ENCODE data around the gene CEACAM19. TPM values are rescaled to one million over a fixed set of nuclear protein-coding genes. Genes with fewer than 3 reads are reported as not detected.

CEACAM19 gene
- total RNA-seq, 1 experiment from 2014 or later = 67.8 TPM

GRCh38 chr19:44710483-44710882, 39.2 kb downstream of the CEACAM19 start:
- H3K27me3 Mint-ChIP-seq (ENCODE audit: unreplicated experiment) = no peaks in the 10 kb centered on the region
- TF ChIP-seq, protein P1, sequence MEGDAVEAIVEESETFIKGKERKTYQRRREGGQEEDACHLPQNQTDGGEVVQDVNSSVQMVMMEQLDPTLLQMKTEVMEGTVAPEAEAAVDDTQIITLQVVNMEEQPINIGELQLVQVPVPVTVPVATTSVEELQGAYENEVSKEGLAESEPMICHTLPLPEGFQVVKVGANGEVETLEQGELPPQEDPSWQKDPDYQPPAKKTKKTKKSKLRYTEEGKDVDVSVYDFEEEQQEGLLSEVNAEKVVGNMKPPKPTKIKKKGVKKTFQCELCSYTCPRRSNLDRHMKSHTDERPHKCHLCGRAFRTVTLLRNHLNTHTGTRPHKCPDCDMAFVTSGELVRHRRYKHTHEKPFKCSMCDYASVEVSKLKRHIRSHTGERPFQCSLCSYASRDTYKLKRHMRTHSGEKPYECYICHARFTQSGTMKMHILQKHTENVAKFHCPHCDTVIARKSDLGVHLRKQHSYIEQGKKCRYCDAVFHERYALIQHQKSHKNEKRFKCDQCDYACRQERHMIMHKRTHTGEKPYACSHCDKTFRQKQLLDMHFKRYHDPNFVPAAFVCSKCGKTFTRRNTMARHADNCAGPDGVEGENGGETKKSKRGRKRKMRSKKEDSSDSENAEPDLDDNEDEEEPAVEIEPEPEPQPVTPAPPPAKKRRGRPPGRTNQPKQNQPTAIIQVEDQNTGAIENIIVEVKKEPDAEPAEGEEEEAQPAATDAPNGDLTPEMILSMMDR (IDR thresholded peaks at IDR 0.05; ENCODE audit: unreplicated experiment) = no peak
- no peak overlapping the region for H3K27ac Mint-ChIP-seq (ENCODE audit: unreplicated experiment)
- intact Hi-C loops (cut with micrococcal nuclease; ENCODE audit: unreplicated experiment) = no loop called here
- peaks cover 5% of the 10 kb centered on the region for H3K36me3 Mint-ChIP-seq (ENCODE audit: insufficient read depth, unreplicated experiment)
- no peaks in the 10 kb centered on the region for H3K4me1 Mint-ChIP-seq (ENCODE audit: low read depth, unreplicated experiment)
- H3K4me3 Mint-ChIP-seq (ENCODE audit: low read depth, unreplicated experiment) = no peak overlapping the region
- no peak for DNase-seq
- CTCF ChIA-PET = interaction anchor here (0.5 kb wide), 1 partner anchor 77 kb away, joined by 6 read pairs; no protein-coding TSS in a partner anchor
- H3K9me3 Mint-ChIP-seq (ENCODE audit: low read depth, unreplicated experiment) = no peaks in the 10 kb centered on the region
- no TSS peak for BruUV-seq (replicated peaks)

GRCh38 chr19:44712864-44713515, 41.7 kb downstream of the CEACAM19 start:
- CTCF ChIA-PET = interaction anchor here (0.7 to 2.5 kb wide), 3 partner anchors 11 to 134 kb away, joined by 5 to 13 read pairs (median 5); no protein-coding TSS in a partner anchor
- Mint-ChIP-seq H3K4me1 (ENCODE audit: low read depth, unreplicated experiment) (peaks cover 2% of the 10 kb centered on the region), H3K9me3 (ENCODE audit: low read depth, unreplicated experiment) (no peaks in the 10 kb centered on the region), H3K27me3 (ENCODE audit: unreplicated experiment) (no peaks in the 10 kb centered on the region), H3K4me3 (ENCODE audit: low read depth, unreplicated experiment) (no peak overlapping the region), H3K36me3 (ENCODE audit: insufficient read depth, unreplicated experiment) (peaks cover 6% of the 10 kb centered on the region), H3K27ac (ENCODE audit: unreplicated experiment) (no peak overlapping the region)
- intact Hi-C loops (cut with micrococcal nuclease; ENCODE audit: unreplicated experiment) = no loop called here
- no peak for DNase-seq
- BruUV-seq (replicated peaks) = no TSS peak
- TF ChIP-seq, protein P1 (IDR thresholded peaks at IDR 0.05; ENCODE audit: unreplicated experiment) = no peak

- Mint-ChIP-seq H3K9me3 (ENCODE audit: low read depth, unreplicated experiment) (no peaks in the 10 kb centered on the region), H3K27ac (ENCODE audit: unreplicated experiment) (no peak overlapping the region), H3K4me3 (ENCODE audit: low read depth, unreplicated experiment) (no peak overlapping the region), H3K36me3 (ENCODE audit: insufficient read depth, unreplicated experiment) (peaks cover 11% of the 10 kb centered on the region), H3K4me1 (ENCODE audit: low read depth, unreplicated experiment) (peaks cover 19% of the 10 kb centered on the region), H3K27me3 (ENCODE audit: unreplicated experiment) (no peaks in the 10 kb centered on the region)
- intact Hi-C loops (cut with micrococcal nuclease; ENCODE audit: unreplicated experiment) = no loop called here
- TF ChIP-seq, protein P1 (IDR thresholded peaks at IDR 0.05; ENCODE audit: unreplicated experiment) = no peak
- BruUV-seq (replicated peaks) = no TSS peak
- CTCF ChIA-PET = interaction anchor here (1.2 to 1.8 kb wide), 2 partner anchors 9 to 144 kb away, joined by 3 to 4 read pairs; no protein-coding TSS in a partner anchor
- DNase-seq = no peak
Measured at GRCh38 chr19:44714597-44715169, 43.4 kb downstream of the CEACAM19 start.

DNA sequence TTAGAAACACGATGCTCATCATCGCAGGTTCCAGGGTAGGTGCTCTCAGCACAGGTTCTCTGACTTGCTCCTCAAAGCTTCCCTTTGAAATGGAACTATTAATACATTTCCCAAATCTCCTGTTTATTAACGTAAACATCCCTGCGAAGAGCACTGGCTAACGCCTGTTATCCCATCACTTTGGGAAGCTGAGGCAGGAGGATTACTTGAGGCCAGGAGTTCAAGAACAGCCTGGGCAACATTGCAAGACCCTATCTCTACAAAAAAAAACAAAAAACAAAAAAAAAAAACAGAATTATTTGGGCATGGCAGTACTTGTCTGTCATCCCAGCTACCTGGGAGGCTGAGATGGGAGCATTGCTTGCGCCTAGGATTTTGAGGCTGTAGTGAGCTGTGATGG, 46.3 kb downstream of the CEACAM19 start:
- Mint-ChIP-seq H3K9me3 (ENCODE audit: low read depth, unreplicated experiment) (no peaks in the 10 kb centered on the region), H3K27me3 (ENCODE audit: unreplicated experiment) (no peaks in the 10 kb centered on the region), H3K36me3 (ENCODE audit: insufficient read depth, unreplicated experiment) (peaks cover 11% of the 10 kb centered on the region), H3K4me3 (ENCODE audit: low read depth, unreplicated experiment) (no peak overlapping the region), H3K27ac (ENCODE audit: unreplicated experiment) (no peak overlapping the region), H3K4me1 (ENCODE audit: low read depth, unreplicated experiment) (peaks cover 22% of the 10 kb centered on the region)
- CTCF ChIA-PET = interaction anchor here (0.7 kb wide), 2 partner anchors 22 to 48 kb away, joined by 3 to 5 read pairs; no protein-coding TSS in a partner anchor
- BruUV-seq (replicated peaks) = no TSS peak
- intact Hi-C loops (cut with micrococcal nuclease; ENCODE audit: unreplicated experiment) = no loop called here
- no peak for DNase-seq
- TF ChIP-seq, protein P1 (IDR thresholded peaks at IDR 0.05; ENCODE audit: unreplicated experiment) = no peak

Data from Calu3 (cell line).